Eye (tissue), 1 donor: ENCODE results near the gene EMILIN3.
"Not testable (repeated sequence)": the region's sequence is repeated elsewhere in the genome, so short reads cannot be mapped to it uniquely, and the experiment has no call there.

Experiments used
- DNase-seq: peaks from one replicate; pipeline ENCODE4 v3.0.0-alpha.2; 2015

EMILIN3 gene

DNA sequence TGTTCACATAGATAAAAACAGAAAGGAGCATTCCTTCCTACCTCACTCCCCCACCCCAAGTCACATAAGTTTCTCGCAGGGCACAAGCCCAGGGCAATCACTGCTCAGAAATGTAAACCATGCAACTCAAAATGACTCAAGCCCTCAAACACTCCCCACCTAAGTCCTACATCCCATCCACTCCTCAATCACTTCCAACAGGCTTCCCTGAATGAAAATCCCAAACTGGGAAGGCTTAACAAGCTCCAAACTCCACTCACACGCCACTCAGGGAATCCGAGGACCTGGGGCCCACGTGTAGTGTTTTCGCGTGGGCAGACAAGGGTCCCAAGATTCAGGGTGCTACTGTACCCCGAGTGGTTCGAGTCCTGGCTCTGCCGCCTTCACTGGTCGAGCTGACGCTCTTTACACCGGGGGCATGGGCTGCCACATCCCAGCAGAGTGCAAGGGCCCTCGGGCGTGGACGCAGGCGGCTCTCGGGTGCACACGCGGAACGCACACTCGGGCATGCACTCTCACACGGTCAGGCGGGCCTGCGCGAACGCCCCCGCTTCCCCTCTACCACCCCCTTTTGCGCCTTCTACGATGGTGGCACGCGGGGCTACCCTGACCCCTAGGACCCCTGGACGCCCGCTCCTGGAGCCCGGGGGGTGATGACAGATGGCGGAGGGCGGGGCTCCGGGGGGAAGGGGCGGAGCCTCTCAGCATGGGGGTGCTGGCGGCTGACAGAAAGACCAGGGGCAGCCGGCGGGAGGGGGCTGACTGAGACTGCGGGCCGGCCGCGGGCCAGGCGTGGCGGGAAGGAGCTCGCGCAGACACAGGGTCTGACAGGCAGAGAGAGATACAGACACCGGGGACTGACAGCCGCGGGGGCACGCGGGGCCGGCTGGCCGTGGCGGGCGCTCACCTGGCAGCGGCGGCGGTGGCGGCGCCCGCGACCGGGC lies 49.7 kb downstream of the EMILIN3 start:
- DNase-seq = peak; percentile 88

DNA sequence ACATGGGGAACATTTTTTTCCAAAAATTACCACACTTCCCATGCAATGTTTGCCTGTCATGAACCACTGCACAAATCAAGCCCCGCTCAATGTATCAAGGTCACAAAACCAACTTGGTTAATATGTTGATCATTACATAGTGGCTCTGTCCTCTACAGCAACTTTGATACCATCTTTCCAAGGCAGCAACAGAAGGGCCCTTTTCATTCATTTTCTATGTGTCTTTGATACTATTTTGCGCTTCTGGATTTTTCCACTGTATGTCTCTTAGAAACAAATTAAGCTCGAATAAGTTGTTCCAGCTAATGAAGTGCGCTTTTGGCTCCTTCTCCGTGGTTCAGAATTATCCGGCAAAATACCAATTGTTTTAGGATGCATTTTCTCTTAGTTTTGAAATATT lies 50.6 kb downstream of the EMILIN3 start:
- DNase-seq = no peak

- DNase-seq = no peak
Measured at GRCh38 chr20:41314386-41314785, 52.2 kb downstream of the EMILIN3 start.

- not testable (repeated sequence) for DNase-seq
Measured at GRCh38 chr20:41312009-41312408, 54.6 kb downstream of the EMILIN3 start.
